Measurements from ENCODE around the gene SLC1A3. TPM values are rescaled to one million over a fixed set of nuclear protein-coding genes. Genes with fewer than 3 reads are reported as not detected.

The SLC1A3 gene
- total RNA-seq, 1 experiment from 2014 or later = 6.0 TPM

GRCh38 chr5:36706662-36707061 is 100.3 kb downstream of the SLC1A3 start:
- H3K27me3 Mint-ChIP-seq (ENCODE audit: unreplicated experiment) = peaks cover 62% of the 10 kb centered on the region
- no peak for TF ChIP-seq CTCF (IDR thresholded peaks at IDR 0.05; ENCODE audit: unreplicated experiment)
- no peak overlapping the region for H3K4me3 Mint-ChIP-seq (ENCODE audit: low read depth, unreplicated experiment)
- H3K27ac Mint-ChIP-seq (ENCODE audit: unreplicated experiment) = no peak overlapping the region
- no peak for DNase-seq
- no TSS peak for BruUV-seq (replicated peaks)
- CTCF ChIA-PET = no interaction called here
- no peaks in the 10 kb centered on the region for H3K4me1 Mint-ChIP-seq (ENCODE audit: low read depth, unreplicated experiment)
- no peaks in the 10 kb centered on the region for H3K36me3 Mint-ChIP-seq (ENCODE audit: insufficient read depth, unreplicated experiment)
- intact Hi-C loops (cut with micrococcal nuclease; ENCODE audit: unreplicated experiment) = no loop called here
- peaks cover 2% of the 10 kb centered on the region for H3K9me3 Mint-ChIP-seq (ENCODE audit: low read depth, unreplicated experiment)

GRCh38 chr5:36708996-36709395 is 102.6 kb downstream of the SLC1A3 start:
- TF ChIP-seq CTCF (IDR thresholded peaks at IDR 0.05; ENCODE audit: unreplicated experiment) = no peak
- DNase-seq = no peak
- Mint-ChIP-seq H3K4me1 (ENCODE audit: low read depth, unreplicated experiment) (no peaks in the 10 kb centered on the region), H3K4me3 (ENCODE audit: low read depth, unreplicated experiment) (no peak overlapping the region), H3K36me3 (ENCODE audit: insufficient read depth, unreplicated experiment) (no peaks in the 10 kb centered on the region), H3K27ac (ENCODE audit: unreplicated experiment) (no peak overlapping the region), H3K9me3 (ENCODE audit: low read depth, unreplicated experiment) (peaks cover 2% of the 10 kb centered on the region), H3K27me3 (ENCODE audit: unreplicated experiment) (peaks cover 58% of the 10 kb centered on the region)
- intact Hi-C loops (cut with micrococcal nuclease; ENCODE audit: unreplicated experiment) = no loop called here
- CTCF ChIA-PET = interaction anchor here (0.6 kb wide), 1 partner anchor 466 kb away, joined by 3 read pairs; no protein-coding TSS in a partner anchor
- BruUV-seq (replicated peaks) = no TSS peak

GRCh38 chr5:36710039-36710438 is 103.6 kb downstream of the SLC1A3 start:
- Mint-ChIP-seq H3K27ac (ENCODE audit: unreplicated experiment) (no peak overlapping the region), H3K4me3 (ENCODE audit: low read depth, unreplicated experiment) (no peak overlapping the region), H3K4me1 (ENCODE audit: low read depth, unreplicated experiment) (no peaks in the 10 kb centered on the region), H3K9me3 (ENCODE audit: low read depth, unreplicated experiment) (peaks cover 2% of the 10 kb centered on the region), H3K27me3 (ENCODE audit: unreplicated experiment) (peaks cover 48% of the 10 kb centered on the region), H3K36me3 (ENCODE audit: insufficient read depth, unreplicated experiment) (no peaks in the 10 kb centered on the region)
- CTCF ChIA-PET = no interaction called here
- TF ChIP-seq CTCF (IDR thresholded peaks at IDR 0.05; ENCODE audit: unreplicated experiment) = no peak
- no TSS peak for BruUV-seq (replicated peaks)
- intact Hi-C loops (cut with micrococcal nuclease; ENCODE audit: unreplicated experiment) = no loop called here
- DNase-seq = no peak

GRCh38 chr5:36712706-36713105 is 106.3 kb downstream of the SLC1A3 start:
- BruUV-seq (replicated peaks) = no TSS peak
- Mint-ChIP-seq H3K9me3 (ENCODE audit: low read depth, unreplicated experiment) (peaks cover 2% of the 10 kb centered on the region), H3K4me3 (ENCODE audit: low read depth, unreplicated experiment) (no peak overlapping the region), H3K27ac (ENCODE audit: unreplicated experiment) (no peak overlapping the region), H3K36me3 (ENCODE audit: insufficient read depth, unreplicated experiment) (no peaks in the 10 kb centered on the region), H3K27me3 (ENCODE audit: unreplicated experiment) (peaks cover 48% of the 10 kb centered on the region), H3K4me1 (ENCODE audit: low read depth, unreplicated experiment) (no peaks in the 10 kb centered on the region)
- DNase-seq = no peak
- no peak for TF ChIP-seq CTCF (IDR thresholded peaks at IDR 0.05; ENCODE audit: unreplicated experiment)
- intact Hi-C loops (cut with micrococcal nuclease; ENCODE audit: unreplicated experiment) = no loop called here
- CTCF ChIA-PET = no interaction called here
